Heart right ventricle (tissue), 16 donors: ENCODE data around the gene ZBTB7A. TPM values are rescaled to one million over a fixed set of nuclear protein-coding genes. Genes with fewer than 3 reads are reported as not detected.

Source experiments
- ATAC-seq, 8 donors: fragments of 200-7000 bp; cut with Tn5 transposase; one replicate each; pipeline ENCODE4 v1.9.1; 2020; ENCODE audit warnings: mild to moderate bottlenecking in 8 of 8, moderate library complexity in 8 of 8, moderate number of reproducible peaks in 1 of 8
- DNase-seq, 2 donors: peaks; one replicate each; pipeline ENCODE4 v3.0.0-alpha.2; 2020
- H3K27ac ChIP-seq, 10 donors: fragments of 200-600 bp; sonication (generic) in 2 of 10; one replicate each; pipeline versions ENCODE4 v1.5.0 to v1.8.0; 2020 to 2022; ENCODE audit warnings: mild to moderate bottlenecking in 3 of 10
- H3K27me3 ChIP-seq, 7 donors: fragments of 200-600 bp; one replicate each; pipeline ENCODE4 v1.8.0; 2021 to 2022; ENCODE audit warnings: mild to moderate bottlenecking in 2 of 7
- H3K36me3 ChIP-seq, 9 donors: fragments of 200-600 bp; sonication (generic) in 1 of 9; one replicate each; pipeline versions ENCODE4 v1.5.0 to v1.8.0; 2020 to 2022; ENCODE audit warnings: mild to moderate bottlenecking in 2 of 9
- H3K4me1 ChIP-seq, 9 donors: fragments of 200-600 bp; sonication (generic) in 1 of 9; one replicate each; pipeline versions ENCODE4 v1.5.0 to v1.8.0; 2020 to 2022; ENCODE audit warnings: mild to moderate bottlenecking in 4 of 9
- H3K4me3 ChIP-seq, 10 donors: fragments of 200-600 bp; sonication (generic) in 2 of 10; one replicate each; pipeline versions ENCODE4 v1.5.0 to v1.8.0; 2020 to 2022; ENCODE audit warnings: mild to moderate bottlenecking in 7 of 10, moderate library complexity in 2 of 10
- H3K9me3 ChIP-seq, 11 donors: fragments of 200-600 bp in 10 of 11; sonication (generic) in 2 of 11; one replicate each; pipeline versions ENCODE4 v1.5.0 to v1.8.0; 2013 to 2022; ENCODE audit warnings: mild to moderate bottlenecking in 2 of 11, control low read depth in 1 of 11, moderate library complexity in 1 of 11
- WGBS, 2 donors: extraction: QIAGEN DNeasy Blood & Tissue Kit; methylation state at CpG; one replicate each; pipeline ENCODE4 v1.1.7; 2013; ENCODE audit warnings: inconsistent platforms in 1 of 2; 5-methylcytosine and 5-hydroxymethylcytosine counted together
- intact Hi-C, 10 donors: fragments of 100-400 bp; cut with DNase I; formaldehyde crosslinking; loops; one replicate each; pipeline versions ENCODE4 v1.11.1 to v1.14.2; 2022
- polyA plus RNA-seq, 2 donors: library from polyadenylated mRNA; stranded (reverse); fragments of 200-250 nt; gene quantifications; one replicate each; pipeline ENCODE4 v1.2.3, GENCODE V29; 2013
- total RNA-seq, 10 donors: library from RNA; stranded (reverse); fragmentation: NEBNext Ultra II Directional in 3 of 10; extraction: Animal tissue kit (Norgen Biotek cat#: 25700) in 3 of 10; gene quantifications; one replicate each; pipeline versions ENCODE4 v1.2.1 to v1.2.4, GENCODE V29; 2021 to 2023
- TF ChIP-seq, protein P1 (sequence below), 9 donors: fragments of 200-600 bp; sonication (generic) in 2 of 9; IDR thresholded peaks; one replicate each; pipeline versions ENCODE4 v1.5.0 to v1.8.0; 2021 to 2022; ENCODE audit warnings: antibody characterized with exemption in 9 of 9, mild to moderate bottlenecking in 5 of 9, moderate library complexity in 1 of 9
- donor health status: Arrhythmogenic right ventricular cardiomyopathy.
- donor health status: ischemic (EF 13 %, LVEDD 7.1; RV severe dilation, severe dysfunction).
- donor health status: healthy with polysubstance abuse.
- donor health status: DM: no; HTN: yes; CAD: no.
- donor health status: DM: no; HTN: no; CAD: no.
- donor health status: ischemic (EF 25% LVEDD 6.9; RV normal size, moderate dysfunction).
- donor health status: ischemic (EF 25% LVEDD 5.7; RV mildly dilated, moderate dysfunction).
- donor health status: healthy.
- donor health status: DM: yes; HTN: yes; CAD: no.
- donor health status: Ischemic cardiomyopathy.
- donor health status: ischemic (EF 35%, LVEDD 5.7; RV mildly dilated, moderate dysfunction).
- donor health status: nonischemic (EF 11% LVEDD 7.7; RV severe dilation, severe dysfunction).
- donor health status: DM: yes; HTN: yes; CAD: no.
- donor health status: PGD.
- donor health status: ischemic (EF 29% LVEDD 5.4; RV normal size, mild dysfunction).
- donor health status: nonischemic (EF 23%, LVEDD 6.1; RV moderate dilation, normal function).

Gene ZBTB7A
- total and polyA plus RNA-seq, 12 donors: 9.6 to 40.5 (median 25.2) TPM

DNA sequence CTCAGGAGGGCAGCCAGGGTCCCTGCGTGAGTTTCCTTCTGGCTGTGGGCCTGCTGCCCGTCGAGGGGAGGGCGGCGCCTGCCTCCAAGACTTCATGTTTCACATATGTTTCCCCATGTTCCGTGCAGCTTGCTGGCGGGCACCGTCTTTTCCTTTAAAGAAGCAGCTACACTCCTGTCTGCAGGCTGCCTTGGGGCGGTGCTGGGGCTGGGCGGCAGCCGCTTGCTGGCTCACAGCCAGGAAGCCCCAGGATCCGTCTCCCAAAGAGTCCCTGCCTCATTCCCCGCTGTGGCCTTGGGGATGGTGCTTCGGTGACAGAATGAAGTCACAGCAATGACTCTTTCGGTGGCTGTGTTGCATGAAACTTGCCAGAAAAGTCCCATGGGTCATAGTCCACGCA is 34.3 kb downstream of the ZBTB7A start:
- 67 to 68% methylated on average over 16 of the region's 16 CpGs for WGBS, 2 donors
- no peak for DNase-seq

DNA sequence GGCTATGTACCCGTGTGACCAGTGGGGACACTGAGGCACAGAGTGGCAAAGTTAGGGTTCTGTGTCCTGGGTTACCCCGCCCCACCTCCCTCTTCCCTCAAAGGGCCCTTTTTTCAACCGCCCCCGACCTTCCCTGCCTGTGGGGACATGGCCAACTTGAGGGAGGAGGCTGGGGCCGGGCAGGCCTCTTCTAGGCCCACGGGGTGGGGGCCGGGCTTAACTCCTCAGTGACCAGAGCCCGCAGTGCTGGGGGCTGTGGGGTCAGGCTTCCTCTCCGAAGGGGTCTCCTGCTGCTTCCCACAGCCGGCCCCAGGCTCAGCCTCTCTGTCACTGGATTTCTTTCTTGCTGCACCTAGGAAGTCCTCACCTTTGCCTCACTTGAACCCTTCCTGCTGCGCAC is 35.3 kb downstream of the ZBTB7A start:
- H3K4me1 ChIP-seq: no peaks in the 10 kb centered on the region
- no peak for ATAC-seq
- H3K27me3 ChIP-seq: no peaks in the 10 kb centered on the region
- TF ChIP-seq, protein P1, sequence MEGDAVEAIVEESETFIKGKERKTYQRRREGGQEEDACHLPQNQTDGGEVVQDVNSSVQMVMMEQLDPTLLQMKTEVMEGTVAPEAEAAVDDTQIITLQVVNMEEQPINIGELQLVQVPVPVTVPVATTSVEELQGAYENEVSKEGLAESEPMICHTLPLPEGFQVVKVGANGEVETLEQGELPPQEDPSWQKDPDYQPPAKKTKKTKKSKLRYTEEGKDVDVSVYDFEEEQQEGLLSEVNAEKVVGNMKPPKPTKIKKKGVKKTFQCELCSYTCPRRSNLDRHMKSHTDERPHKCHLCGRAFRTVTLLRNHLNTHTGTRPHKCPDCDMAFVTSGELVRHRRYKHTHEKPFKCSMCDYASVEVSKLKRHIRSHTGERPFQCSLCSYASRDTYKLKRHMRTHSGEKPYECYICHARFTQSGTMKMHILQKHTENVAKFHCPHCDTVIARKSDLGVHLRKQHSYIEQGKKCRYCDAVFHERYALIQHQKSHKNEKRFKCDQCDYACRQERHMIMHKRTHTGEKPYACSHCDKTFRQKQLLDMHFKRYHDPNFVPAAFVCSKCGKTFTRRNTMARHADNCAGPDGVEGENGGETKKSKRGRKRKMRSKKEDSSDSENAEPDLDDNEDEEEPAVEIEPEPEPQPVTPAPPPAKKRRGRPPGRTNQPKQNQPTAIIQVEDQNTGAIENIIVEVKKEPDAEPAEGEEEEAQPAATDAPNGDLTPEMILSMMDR (IDR thresholded peaks at IDR 0.05): no peak
- 67 to 69% methylated on average over 11 of the region's 11 CpGs for WGBS, 2 donors
- H3K9me3 ChIP-seq: no peaks in the 10 kb centered on the region
- intact Hi-C loops: no loop called here
- H3K36me3 ChIP-seq: peaks cover 0 to 89% (median 33%) of the 10 kb centered on the region in 9 donors
- H3K4me3 ChIP-seq: no peak overlapping the region
- H3K27ac ChIP-seq: no peak overlapping the region
- DNase-seq: no peak

More for the DNA sequence above, 34.3 kb downstream of the ZBTB7A start:
- H3K9me3 ChIP-seq: no peaks in the 10 kb centered on the region
- H3K27me3 ChIP-seq: no peaks in the 10 kb centered on the region
- H3K4me1 ChIP-seq: no peaks in the 10 kb centered on the region
- ATAC-seq: no peak
- H3K4me3 ChIP-seq: no peak overlapping the region
- TF ChIP-seq, protein P1 (IDR thresholded peaks at IDR 0.05): no peak
- H3K27ac ChIP-seq: no peak overlapping the region
- H3K36me3 ChIP-seq: peaks cover 0 to 92% (median 40%) of the 10 kb centered on the region in 9 donors
- intact Hi-C loops: no loop called here

DNA sequence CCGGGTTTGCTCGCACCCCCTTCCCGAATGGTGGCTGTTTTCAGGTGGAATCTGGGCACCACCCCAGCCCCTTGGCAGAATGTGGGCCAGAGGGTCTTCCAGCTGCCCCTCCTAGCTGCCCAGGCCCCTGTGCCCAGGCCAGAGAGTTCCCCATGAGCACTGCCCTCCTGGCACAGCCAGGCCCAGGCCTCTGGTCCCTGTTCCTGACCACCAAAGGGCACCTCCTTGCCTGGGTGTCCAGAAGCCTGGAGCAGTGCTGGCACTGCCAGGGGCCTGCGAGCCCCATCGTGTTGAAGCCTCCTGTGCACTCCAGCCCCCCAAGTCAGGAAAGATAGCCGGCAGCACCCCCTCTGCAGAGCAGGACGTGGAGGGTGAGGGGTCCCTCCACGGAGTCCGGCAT is 35.7 kb downstream of the ZBTB7A start:
- TF ChIP-seq, protein P1 (IDR thresholded peaks at IDR 0.05): no peak
- H3K4me3 ChIP-seq: no peak overlapping the region
- ATAC-seq (no peak), DNase-seq (no peak)
- intact Hi-C loops: no loop called here
- WGBS, 2 donors: 77 to 85% methylated on average over 9 of the region's 9 CpGs
- H3K4me1 ChIP-seq: no peaks in the 10 kb centered on the region
- no peaks in the 10 kb centered on the region for H3K27me3 ChIP-seq
- peaks cover 0 to 92% (median 33%) of the 10 kb centered on the region in 9 donors for H3K36me3 ChIP-seq
- no peak overlapping the region for H3K27ac ChIP-seq
- no peaks in the 10 kb centered on the region for H3K9me3 ChIP-seq

DNA sequence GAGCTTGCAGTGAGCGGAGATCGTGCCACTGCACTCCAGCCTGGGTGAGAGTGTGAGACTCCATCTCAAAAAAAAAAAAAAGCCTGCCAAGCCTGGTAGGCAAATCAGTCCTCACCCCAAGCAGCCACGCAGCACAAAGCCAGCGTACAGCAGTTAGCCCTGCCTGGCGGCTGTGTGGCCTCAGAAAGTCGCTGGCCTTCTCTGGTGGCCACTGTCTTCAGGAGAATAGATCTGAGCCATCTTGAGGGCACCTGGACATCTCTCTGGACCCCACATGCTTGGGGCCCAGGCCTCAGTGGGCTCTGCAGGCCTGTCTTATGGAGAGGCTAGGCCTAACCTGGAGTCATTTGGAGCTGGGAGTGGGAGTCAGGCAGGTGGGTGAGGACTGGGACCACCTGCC is 36.1 kb downstream of the ZBTB7A start:
- intact Hi-C loops: no loop called here

More for the DNA sequence above, 36.1 kb downstream of the ZBTB7A start:
- Histone ChIP-seq H3K9me3 (no peaks in the 10 kb centered on the region), H3K4me3 (no peak overlapping the region), H3K36me3 (peaks cover 0 to 93% (median 33%) of the 10 kb centered on the region in 9 donors), H3K4me1 (no peaks in the 10 kb centered on the region), H3K27ac (no peak overlapping the region), H3K27me3 (no peaks in the 10 kb centered on the region)
- DNase-seq (no peak), ATAC-seq (no peak)
- 96 to 97% methylated on average over 6 of the region's 6 CpGs for WGBS, 2 donors
- TF ChIP-seq, protein P1 (IDR thresholded peaks at IDR 0.05): no peak
